ENCODE results near the gene CC2D1B.
"Not testable (repeated sequence)": the region's sequence is repeated elsewhere in the genome, so short reads cannot be mapped to it uniquely, and the experiment has no call there.

Gene CC2D1B

GRCh38 chr1:52386458-52386857 lies 20.5 kb upstream of the CC2D1B start:
- H3K9me3 ChIP-seq (ENCODE audit: control insufficient read depth, insufficient read depth, low read length) = no peaks in the 10 kb centered on the region
- H3K27me3 ChIP-seq (ENCODE audit: control insufficient read depth, insufficient read depth, low read length) = no peaks in the 10 kb centered on the region
- no peak overlapping the region for H3K4me3 ChIP-seq (ENCODE audit: low read depth, low read length)
- H3K36me3 ChIP-seq (ENCODE audit: control insufficient read depth, insufficient read depth, low read length) = peaks cover 57% of the 10 kb centered on the region
- no peak overlapping the region for H3K9ac ChIP-seq (ENCODE audit: low read depth, low read length)
- H3K4me1 ChIP-seq (ENCODE audit: control insufficient read depth, insufficient read depth, low read length) = no peaks in the 10 kb centered on the region

- no peaks in the 10 kb centered on the region for H3K4me1 ChIP-seq (ENCODE audit: control insufficient read depth, insufficient read depth, low read length)
- no peak overlapping the region for H3K9ac ChIP-seq (ENCODE audit: low read depth, low read length)
- H3K36me3 ChIP-seq (ENCODE audit: control insufficient read depth, insufficient read depth, low read length) = peaks cover 67% of the 10 kb centered on the region
- H3K9me3 ChIP-seq (ENCODE audit: control insufficient read depth, insufficient read depth, low read length) = no peaks in the 10 kb centered on the region
- no peaks in the 10 kb centered on the region for H3K27me3 ChIP-seq (ENCODE audit: control insufficient read depth, insufficient read depth, low read length)
- no peak overlapping the region for H3K4me3 ChIP-seq (ENCODE audit: low read depth, low read length)
These were observed 19.4 kb upstream of the CC2D1B start for GRCh38 chr1:52385376-52385775.

GRCh38 chr1:52369851-52370250 lies 3.8 kb upstream of the CC2D1B start:
- not testable (repeated sequence) for H3K27me3 ChIP-seq (ENCODE audit: control insufficient read depth, insufficient read depth, low read length); H3K4me1 ChIP-seq (ENCODE audit: control insufficient read depth, insufficient read depth, low read length); H3K9ac ChIP-seq (ENCODE audit: low read depth, low read length); H3K9me3 ChIP-seq (ENCODE audit: control insufficient read depth, insufficient read depth, low read length); H3K4me3 ChIP-seq (ENCODE audit: low read depth, low read length)
- H3K36me3 ChIP-seq (ENCODE audit: control insufficient read depth, insufficient read depth, low read length) = peaks cover 22% of the 10 kb centered on the region

GRCh38 chr1:52368383-52369172 lies 2.6 kb upstream of the CC2D1B start:
- Histone ChIP-seq H3K4me3 (ENCODE audit: low read depth, low read length) (peak overlapping the region; percentile 69), H3K9me3 (ENCODE audit: control insufficient read depth, insufficient read depth, low read length) (no peaks in the 10 kb centered on the region), H3K9ac (ENCODE audit: low read depth, low read length) (no peak overlapping the region), H3K36me3 (ENCODE audit: control insufficient read depth, insufficient read depth, low read length) (peaks cover 10% of the 10 kb centered on the region), H3K4me1 (ENCODE audit: control insufficient read depth, insufficient read depth, low read length) (peaks cover 7% of the 10 kb centered on the region), H3K27me3 (ENCODE audit: control insufficient read depth, insufficient read depth, low read length) (no peaks in the 10 kb centered on the region)

GRCh38 chr1:52367272-52367671 lies 1.3 kb upstream of the CC2D1B start:
- H3K9me3 ChIP-seq (ENCODE audit: control insufficient read depth, insufficient read depth, low read length) = no peaks in the 10 kb centered on the region
- H3K4me3 ChIP-seq (ENCODE audit: low read depth, low read length) = no peak overlapping the region
- H3K4me1 ChIP-seq (ENCODE audit: control insufficient read depth, insufficient read depth, low read length) = peaks cover 7% of the 10 kb centered on the region
- H3K27me3 ChIP-seq (ENCODE audit: control insufficient read depth, insufficient read depth, low read length) = no peaks in the 10 kb centered on the region
- peaks cover 5% of the 10 kb centered on the region for H3K36me3 ChIP-seq (ENCODE audit: control insufficient read depth, insufficient read depth, low read length)
- H3K9ac ChIP-seq (ENCODE audit: low read depth, low read length) = no peak overlapping the region

GRCh38 chr1:52366517-52366827 lies 467 bp upstream of the CC2D1B start:
- no peaks in the 10 kb centered on the region for H3K9me3 ChIP-seq (ENCODE audit: control insufficient read depth, insufficient read depth, low read length)
- H3K9ac ChIP-seq (ENCODE audit: low read depth, low read length) = no peak overlapping the region
- peaks cover 11% of the 10 kb centered on the region for H3K36me3 ChIP-seq (ENCODE audit: control insufficient read depth, insufficient read depth, low read length)
- H3K4me1 ChIP-seq (ENCODE audit: control insufficient read depth, insufficient read depth, low read length) = peaks cover 7% of the 10 kb centered on the region
- peak overlapping the region; percentile 92 for H3K4me3 ChIP-seq (ENCODE audit: low read depth, low read length)
- no peaks in the 10 kb centered on the region for H3K27me3 ChIP-seq (ENCODE audit: control insufficient read depth, insufficient read depth, low read length)

GRCh38 chr1:52365071-52365745 lies 797 bp downstream of the CC2D1B start:
- H3K4me1 ChIP-seq (ENCODE audit: control insufficient read depth, insufficient read depth, low read length) = peaks cover 7% of the 10 kb centered on the region
- H3K9me3 ChIP-seq (ENCODE audit: control insufficient read depth, insufficient read depth, low read length) = no peaks in the 10 kb centered on the region
- H3K4me3 ChIP-seq (ENCODE audit: low read depth, low read length) = peak overlapping the region; percentile 92
- H3K36me3 ChIP-seq (ENCODE audit: control insufficient read depth, insufficient read depth, low read length) = peaks cover 24% of the 10 kb centered on the region
- H3K27me3 ChIP-seq (ENCODE audit: control insufficient read depth, insufficient read depth, low read length) = no peaks in the 10 kb centered on the region
- H3K9ac ChIP-seq (ENCODE audit: low read depth, low read length) = peak overlapping the region; percentile 62

- Histone ChIP-seq H3K4me3 (ENCODE audit: low read depth, low read length) (peak overlapping the region; percentile 92), H3K9ac (ENCODE audit: low read depth, low read length) (no peak overlapping the region), H3K27me3 (ENCODE audit: control insufficient read depth, insufficient read depth, low read length) (no peaks in the 10 kb centered on the region)
These were observed 1.7 kb downstream of the CC2D1B start for GRCh38 chr1:52364235-52364839.

GRCh38 chr1:52360595-52360968 lies 5.4 kb downstream of the CC2D1B start:
- Histone ChIP-seq H3K36me3 (ENCODE audit: control insufficient read depth, insufficient read depth, low read length) (peaks cover 70% of the 10 kb centered on the region), H3K27me3 (ENCODE audit: control insufficient read depth, insufficient read depth, low read length) (no peaks in the 10 kb centered on the region), H3K4me3 (ENCODE audit: low read depth, low read length) (no peak overlapping the region), H3K9me3 (ENCODE audit: control insufficient read depth, insufficient read depth, low read length) (no peaks in the 10 kb centered on the region), H3K4me1 (ENCODE audit: control insufficient read depth, insufficient read depth, low read length) (peaks cover 7% of the 10 kb centered on the region), H3K9ac (ENCODE audit: low read depth, low read length) (no peak overlapping the region)

More at GRCh38 chr1:52364235-52364839, 1.7 kb downstream of the CC2D1B start:
- Histone ChIP-seq H3K9me3 (ENCODE audit: control insufficient read depth, insufficient read depth, low read length) (no peaks in the 10 kb centered on the region), H3K36me3 (ENCODE audit: control insufficient read depth, insufficient read depth, low read length) (peaks cover 33% of the 10 kb centered on the region), H3K4me1 (ENCODE audit: control insufficient read depth, insufficient read depth, low read length) (peaks cover 7% of the 10 kb centered on the region)

- no peak overlapping the region for H3K9ac ChIP-seq (ENCODE audit: low read depth, low read length)
- peaks cover 5% of the 10 kb centered on the region for H3K4me1 ChIP-seq (ENCODE audit: control insufficient read depth, insufficient read depth, low read length)
- H3K4me3 ChIP-seq (ENCODE audit: low read depth, low read length) = no peak overlapping the region
- H3K36me3 ChIP-seq (ENCODE audit: control insufficient read depth, insufficient read depth, low read length) = peaks cover 74% of the 10 kb centered on the region
- no peaks in the 10 kb centered on the region for H3K27me3 ChIP-seq (ENCODE audit: control insufficient read depth, insufficient read depth, low read length)
- H3K9me3 ChIP-seq (ENCODE audit: control insufficient read depth, insufficient read depth, low read length) = no peaks in the 10 kb centered on the region
These were observed 6.1 kb downstream of the CC2D1B start for GRCh38 chr1:52359676-52360594.

- H3K36me3 ChIP-seq (ENCODE audit: control insufficient read depth, insufficient read depth, low read length) = peaks cover 84% of the 10 kb centered on the region
- no peaks in the 10 kb centered on the region for H3K27me3 ChIP-seq (ENCODE audit: control insufficient read depth, insufficient read depth, low read length)
- H3K4me1 ChIP-seq (ENCODE audit: control insufficient read depth, insufficient read depth, low read length) = no peaks in the 10 kb centered on the region
- H3K9me3 ChIP-seq (ENCODE audit: control insufficient read depth, insufficient read depth, low read length) = no peaks in the 10 kb centered on the region
- no peak overlapping the region for H3K9ac ChIP-seq (ENCODE audit: low read depth, low read length)
- H3K4me3 ChIP-seq (ENCODE audit: low read depth, low read length) = no peak overlapping the region
These were observed 7.0 kb downstream of the CC2D1B start for GRCh38 chr1:52358851-52359497.
